Measurements from ENCODE around the gene FCMR.

FCMR gene

GRCh38 chr1:206885341-206886060 is 36.2 kb downstream of the FCMR start:
- H3K27ac Mint-ChIP-seq (ENCODE audit: low read depth) = no peak overlapping the region
- no peaks in the 10 kb centered on the region for H3K9me3 Mint-ChIP-seq
- H3K36me3 Mint-ChIP-seq (ENCODE audit: insufficient read depth) = no peaks in the 10 kb centered on the region

GRCh38 chr1:206883876-206884275 is 37.9 kb downstream of the FCMR start:
- DNase-seq (ENCODE audit: low spot score in 2 of 2) = no peak
- Mint-ChIP-seq H3K36me3 (ENCODE audit: insufficient read depth) (no peaks in the 10 kb centered on the region), H3K4me3 (no peak overlapping the region), H3K27me3 (peaks cover 8% of the 10 kb centered on the region), H3K27ac (ENCODE audit: low read depth) (no peak overlapping the region), H3K4me1 (peaks cover 4% of the 10 kb centered on the region), H3K9me3 (no peaks in the 10 kb centered on the region)
- ATAC-seq (replicated peaks; ENCODE audit: extremely low read depth, poor library complexity, severe bottlenecking) = peak; percentile 43

More at GRCh38 chr1:206885341-206886060, 36.2 kb downstream of the FCMR start:
- peaks cover 8% of the 10 kb centered on the region for H3K27me3 Mint-ChIP-seq
- peaks cover 4% of the 10 kb centered on the region for H3K4me1 Mint-ChIP-seq
- H3K4me3 Mint-ChIP-seq = no peak overlapping the region
- DNase-seq (ENCODE audit: low spot score in 2 of 2) = no peak
- no peak for ATAC-seq (replicated peaks; ENCODE audit: extremely low read depth, poor library complexity, severe bottlenecking)

- DNase-seq (ENCODE audit: low spot score in 2 of 2) (no peak), ATAC-seq (replicated peaks; ENCODE audit: extremely low read depth, poor library complexity, severe bottlenecking) (no peak)
- H3K4me1 Mint-ChIP-seq = peaks cover 4% of the 10 kb centered on the region
- no peak overlapping the region for H3K27ac Mint-ChIP-seq (ENCODE audit: low read depth)
- no peaks in the 10 kb centered on the region for H3K9me3 Mint-ChIP-seq
- H3K4me3 Mint-ChIP-seq = no peak overlapping the region
- H3K27me3 Mint-ChIP-seq = peaks cover 8% of the 10 kb centered on the region
- no peaks in the 10 kb centered on the region for H3K36me3 Mint-ChIP-seq (ENCODE audit: insufficient read depth)
Observed at GRCh38 chr1:206883160-206883559, 38.6 kb downstream of the FCMR start.

- no peak for ATAC-seq (replicated peaks; ENCODE audit: extremely low read depth, poor library complexity, severe bottlenecking)
- H3K4me1 Mint-ChIP-seq = peaks cover 4% of the 10 kb centered on the region
- H3K4me3 Mint-ChIP-seq = no peak overlapping the region
- DNase-seq (ENCODE audit: low spot score in 2 of 2) = no peak
- peaks cover 8% of the 10 kb centered on the region for H3K27me3 Mint-ChIP-seq
- no peak overlapping the region for H3K27ac Mint-ChIP-seq (ENCODE audit: low read depth)
- H3K36me3 Mint-ChIP-seq (ENCODE audit: insufficient read depth) = no peaks in the 10 kb centered on the region
- H3K9me3 Mint-ChIP-seq = peaks cover 2% of the 10 kb centered on the region
Observed at GRCh38 chr1:206882555-206882954, 39.2 kb downstream of the FCMR start.

- Mint-ChIP-seq H3K27ac (ENCODE audit: low read depth) (no peak overlapping the region), H3K9me3 (peaks cover 14% of the 10 kb centered on the region), H3K36me3 (ENCODE audit: insufficient read depth) (no peaks in the 10 kb centered on the region), H3K4me3 (no peak overlapping the region), H3K4me1 (peaks cover 4% of the 10 kb centered on the region), H3K27me3 (peaks cover 18% of the 10 kb centered on the region)
- DNase-seq (ENCODE audit: low spot score in 2 of 2) = no peak
- no peak for ATAC-seq (replicated peaks; ENCODE audit: extremely low read depth, poor library complexity, severe bottlenecking)
Observed at GRCh38 chr1:206880314-206880713, 41.4 kb downstream of the FCMR start.

- Mint-ChIP-seq H3K27ac (ENCODE audit: low read depth) (no peak overlapping the region), H3K36me3 (ENCODE audit: insufficient read depth) (no peaks in the 10 kb centered on the region), H3K4me3 (no peak overlapping the region), H3K27me3 (peaks cover 17% of the 10 kb centered on the region), H3K4me1 (no peaks in the 10 kb centered on the region), H3K9me3 (peaks cover 14% of the 10 kb centered on the region)
- ATAC-seq (replicated peaks; ENCODE audit: extremely low read depth, poor library complexity, severe bottlenecking) (no peak), DNase-seq (ENCODE audit: low spot score in 2 of 2) (no peak)
Observed at GRCh38 chr1:206878456-206878855, 43.3 kb downstream of the FCMR start.

GRCh38 chr1:206875752-206876377 is 45.9 kb downstream of the FCMR start:
- H3K4me1 Mint-ChIP-seq = no peaks in the 10 kb centered on the region
- H3K27ac Mint-ChIP-seq (ENCODE audit: low read depth) = no peak overlapping the region
- no peak overlapping the region for H3K4me3 Mint-ChIP-seq
- peaks cover 17% of the 10 kb centered on the region for H3K27me3 Mint-ChIP-seq
- peaks cover 18% of the 10 kb centered on the region for H3K9me3 Mint-ChIP-seq
- no peak for DNase-seq (ENCODE audit: low spot score in 2 of 2)
- H3K36me3 Mint-ChIP-seq (ENCODE audit: insufficient read depth) = no peaks in the 10 kb centered on the region
- no peak for ATAC-seq (replicated peaks; ENCODE audit: extremely low read depth, poor library complexity, severe bottlenecking)

- Mint-ChIP-seq H3K36me3 (ENCODE audit: insufficient read depth) (no peaks in the 10 kb centered on the region), H3K4me3 (no peak overlapping the region), H3K27me3 (peaks cover 32% of the 10 kb centered on the region), H3K4me1 (no peaks in the 10 kb centered on the region), H3K27ac (ENCODE audit: low read depth) (no peak overlapping the region), H3K9me3 (peaks cover 18% of the 10 kb centered on the region)
- no peak for DNase-seq (ENCODE audit: low spot score in 2 of 2)
- ATAC-seq (replicated peaks; ENCODE audit: extremely low read depth, poor library complexity, severe bottlenecking) = no peak
Observed at GRCh38 chr1:206873603-206874188, 48.0 kb downstream of the FCMR start.

- no peak for ATAC-seq (replicated peaks; ENCODE audit: extremely low read depth, poor library complexity, severe bottlenecking)
- Mint-ChIP-seq H3K36me3 (ENCODE audit: insufficient read depth) (no peaks in the 10 kb centered on the region), H3K4me3 (no peak overlapping the region), H3K27ac (ENCODE audit: low read depth) (no peak overlapping the region), H3K4me1 (no peaks in the 10 kb centered on the region), H3K9me3 (peaks cover 13% of the 10 kb centered on the region), H3K27me3 (peaks cover 32% of the 10 kb centered on the region)
- DNase-seq (ENCODE audit: low spot score in 2 of 2) = no peak
Observed at GRCh38 chr1:206872139-206872538, 49.6 kb downstream of the FCMR start.

- H3K27ac Mint-ChIP-seq (ENCODE audit: low read depth) = no peak overlapping the region
- no peaks in the 10 kb centered on the region for H3K36me3 Mint-ChIP-seq (ENCODE audit: insufficient read depth)
- H3K9me3 Mint-ChIP-seq = peaks cover 4% of the 10 kb centered on the region
- H3K4me3 Mint-ChIP-seq = no peak overlapping the region
- no peak for DNase-seq (ENCODE audit: low spot score in 2 of 2)
- no peak for ATAC-seq (replicated peaks; ENCODE audit: extremely low read depth, poor library complexity, severe bottlenecking)
- peaks cover 17% of the 10 kb centered on the region for H3K27me3 Mint-ChIP-seq
- no peaks in the 10 kb centered on the region for H3K4me1 Mint-ChIP-seq
Observed at GRCh38 chr1:206868264-206868663, 53.5 kb downstream of the FCMR start.

GRCh38 chr1:206867716-206868115 is 54.0 kb downstream of the FCMR start:
- Mint-ChIP-seq H3K9me3 (peaks cover 4% of the 10 kb centered on the region), H3K4me3 (no peak overlapping the region), H3K27ac (ENCODE audit: low read depth) (no peak overlapping the region), H3K36me3 (ENCODE audit: insufficient read depth) (no peaks in the 10 kb centered on the region), H3K27me3 (peaks cover 22% of the 10 kb centered on the region), H3K4me1 (no peaks in the 10 kb centered on the region)
- DNase-seq (ENCODE audit: low spot score in 2 of 2) (no peak), ATAC-seq (replicated peaks; ENCODE audit: extremely low read depth, poor library complexity, severe bottlenecking) (no peak)

- no peaks in the 10 kb centered on the region for H3K36me3 Mint-ChIP-seq (ENCODE audit: insufficient read depth)
- H3K4me1 Mint-ChIP-seq = no peaks in the 10 kb centered on the region
- no peak overlapping the region for H3K4me3 Mint-ChIP-seq
- H3K27me3 Mint-ChIP-seq = peaks cover 26% of the 10 kb centered on the region
- ATAC-seq (replicated peaks; ENCODE audit: extremely low read depth, poor library complexity, severe bottlenecking) (no peak), DNase-seq (ENCODE audit: low spot score in 2 of 2) (no peak)
- H3K27ac Mint-ChIP-seq (ENCODE audit: low read depth) = no peak overlapping the region
- H3K9me3 Mint-ChIP-seq = peaks cover 3% of the 10 kb centered on the region
Observed at GRCh38 chr1:206867239-206867638, 54.5 kb downstream of the FCMR start.

- DNase-seq (ENCODE audit: low spot score in 2 of 2) (no peak), ATAC-seq (replicated peaks; ENCODE audit: extremely low read depth, poor library complexity, severe bottlenecking) (no peak)
- peaks cover 33% of the 10 kb centered on the region for H3K27me3 Mint-ChIP-seq
- no peaks in the 10 kb centered on the region for H3K36me3 Mint-ChIP-seq (ENCODE audit: insufficient read depth)
- no peak overlapping the region for H3K27ac Mint-ChIP-seq (ENCODE audit: low read depth)
- H3K4me1 Mint-ChIP-seq = no peaks in the 10 kb centered on the region
- H3K9me3 Mint-ChIP-seq = no peaks in the 10 kb centered on the region
- H3K4me3 Mint-ChIP-seq = no peak overlapping the region
Observed at GRCh38 chr1:206866062-206866461, 55.7 kb downstream of the FCMR start.

Measured in central memory CD8-positive, alpha-beta T cell (primary cell).